DND-41 (cell line): ENCODE data around the gene SPECC1.
"Not testable (repeated sequence)": the region's sequence is repeated elsewhere in the genome, so short reads cannot be mapped to it uniquely, and the experiment has no call there.

Experiments used
- ATAC-seq: fragments of 200-7000 bp; cut with Tn5 transposase; 3 replicates; pipeline ENCODE4 v1.9.1; 2021; ENCODE audit warnings: low read depth; ENCODE audit not compliant: insufficient read depth
- DNase-seq: peaks from one replicate; pipeline ENCODE4 v3.0.0-alpha.2; 2020
- H2AFZ ChIP-seq: 2 replicates; pipeline ENCODE4 v1.6.0; 2012; ENCODE audit warnings: low read depth, low read length
- H3K27ac ChIP-seq: 2 replicates; pipeline ENCODE4 v1.5.1; 2012; ENCODE audit warnings: low read length, inconsistent platforms
- H3K27me3 ChIP-seq: fragments of 200-600 bp; sonication (generic); 2 replicates; pipeline ENCODE4 v1.6.0; 2012; ENCODE audit warnings: low read length, mild to moderate bottlenecking, inconsistent platforms; ENCODE audit not compliant: insufficient read depth, poor library complexity
- H3K36me3 ChIP-seq: 2 replicates; pipeline ENCODE4 v1.5.1; 2012; ENCODE audit warnings: low read length, inconsistent platforms; ENCODE audit not compliant: insufficient read depth
- H3K4me1 ChIP-seq: 2 replicates; pipeline ENCODE4 v1.5.1; 2012; ENCODE audit warnings: mild to moderate bottlenecking, low read length; ENCODE audit not compliant: insufficient read depth
- H3K4me2 ChIP-seq: 2 replicates; pipeline ENCODE4 v1.6.0; 2012; ENCODE audit warnings: mild to moderate bottlenecking, moderate library complexity, low read length, inconsistent platforms; ENCODE audit not compliant: insufficient read depth
- H3K4me3 ChIP-seq, 2 experiments: fragments of 200-600 bp in 1 of 2; shearing (Covaris generic) in 1 of 2; 2 replicates each; pipeline ENCODE4 v1.5.1; 2012 to 2016; ENCODE audit warnings: inconsistent platforms in 2 of 2, low read length in 2 of 2, mild to moderate bottlenecking in 2 of 2, low read depth in 1 of 2, moderate library complexity in 1 of 2
- H3K79me2 ChIP-seq: 2 replicates; pipeline ENCODE4 v1.6.0; 2012; ENCODE audit warnings: low read length, inconsistent platforms; ENCODE audit not compliant: insufficient read depth
- H3K9ac ChIP-seq: 2 replicates; pipeline ENCODE4 v1.6.0; 2012; ENCODE audit warnings: low read depth, mild to moderate bottlenecking, inconsistent platforms, low read length, moderate library complexity
- H3K9me3 ChIP-seq: 2 replicates; pipeline ENCODE4 v1.5.1; 2012; ENCODE audit warnings: low read length, moderate library complexity, mild to moderate bottlenecking, inconsistent platforms; ENCODE audit not compliant: insufficient read depth, severe bottlenecking
- H4K20me1 ChIP-seq: 2 replicates; pipeline ENCODE4 v1.6.0; 2012; ENCODE audit warnings: low read length; ENCODE audit not compliant: insufficient read depth
- CTCF ChIP-seq: IDR thresholded peaks from 2 replicates; pipeline ENCODE4 v1.5.1; 2012; ENCODE audit warnings: borderline replicate concordance, low read length, moderate library complexity, mild to moderate bottlenecking; ENCODE audit not compliant: poor library complexity, severe bottlenecking; ENCODE audit errors: extremely low read depth
- EZH2 ChIP-seq: IDR thresholded peaks from 3 replicates; pipeline ENCODE4 v1.6.1; 2012; ENCODE audit warnings: borderline replicate concordance, low read depth, mild to moderate bottlenecking, moderate library complexity, low read length, inconsistent platforms; ENCODE audit not compliant: severe bottlenecking

Gene SPECC1

DNA sequence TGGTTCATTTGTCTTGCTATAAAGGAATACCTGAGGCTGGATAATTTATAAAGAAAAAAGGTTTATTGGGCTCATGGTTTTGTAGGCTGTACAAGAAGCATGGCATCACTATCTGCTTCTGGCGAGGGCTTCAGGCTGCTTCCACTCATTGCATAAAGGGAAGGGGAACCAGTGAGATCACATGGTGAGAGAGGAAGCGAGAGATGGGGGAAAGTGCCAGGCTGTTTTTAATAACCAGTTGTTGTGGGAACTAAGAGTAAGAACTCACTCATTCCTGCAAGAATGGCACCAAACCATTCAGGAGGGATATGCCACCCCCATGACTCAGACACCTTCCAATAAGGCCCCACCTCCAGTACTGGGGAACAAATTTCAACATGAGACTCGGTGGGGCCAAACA is 24.3 kb downstream of the SPECC1 start:
- Histone ChIP-seq H3K27ac (no peak overlapping the region), H3K9ac (no peak overlapping the region), H3K27me3 (peaks cover 6% of the 10 kb centered on the region), H3K4me1 (no peaks in the 10 kb centered on the region), H3K4me2 (no peak overlapping the region), H2AFZ (no peak overlapping the region), H4K20me1 (no peaks in the 10 kb centered on the region), H3K4me3 (no peak overlapping the region), H3K9me3 (no peaks in the 10 kb centered on the region), H3K79me2 (no peaks in the 10 kb centered on the region), H3K36me3 (no peaks in the 10 kb centered on the region)
- no peak for DNase-seq
- TF ChIP-seq CTCF (no peak), EZH2 (no peak)
- no peak for ATAC-seq

GRCh38 chr17:20035501-20035900 is 26.3 kb downstream of the SPECC1 start:
- Histone ChIP-seq H3K27me3 (peaks cover 4% of the 10 kb centered on the region), H4K20me1 (no peaks in the 10 kb centered on the region), H3K79me2 (no peaks in the 10 kb centered on the region), H3K4me1 (no peaks in the 10 kb centered on the region), H3K27ac (no peak overlapping the region), H3K9me3 (no peaks in the 10 kb centered on the region), H3K9ac (no peak overlapping the region), H3K36me3 (no peaks in the 10 kb centered on the region), H3K4me2 (no peak overlapping the region), H2AFZ (no peak overlapping the region), H3K4me3 (no peak overlapping the region)
- DNase-seq (no peak), ATAC-seq (no peak)
- TF ChIP-seq CTCF (no peak), EZH2 (no peak)

GRCh38 chr17:20037286-20037685 is 28.1 kb downstream of the SPECC1 start:
- H3K4me3 ChIP-seq, H3K27ac ChIP-seq, H3K79me2 ChIP-seq, H3K4me1 ChIP-seq, H3K36me3 ChIP-seq, DNase-seq, H2AFZ ChIP-seq, H3K4me2 ChIP-seq, H3K9ac ChIP-seq, H3K9me3 ChIP-seq, H4K20me1 ChIP-seq, H3K27me3 ChIP-seq, ATAC-seq: not testable (repeated sequence)

DNA sequence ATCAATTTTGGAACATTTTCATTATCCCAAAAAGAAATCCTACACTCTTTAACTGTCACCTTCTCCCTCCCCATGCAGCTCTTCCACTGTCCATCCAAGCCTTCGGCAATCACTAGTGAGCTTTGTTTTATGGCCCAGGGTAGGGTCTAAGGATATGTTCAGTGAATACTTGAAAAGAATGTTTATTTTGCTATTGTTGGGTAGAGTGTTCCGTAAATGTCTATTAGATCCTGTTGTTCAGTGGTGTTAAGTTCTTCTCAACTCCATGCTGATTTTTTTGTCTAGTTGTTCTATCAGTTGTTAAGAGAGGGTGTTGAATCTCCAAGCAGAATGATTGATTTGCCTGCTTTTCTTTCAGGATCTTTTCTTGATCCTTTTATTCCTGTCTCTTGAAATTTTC is 29.9 kb downstream of the SPECC1 start:
- Histone ChIP-seq H4K20me1 (no peaks in the 10 kb centered on the region), H3K27ac (no peak overlapping the region), H3K4me3 (no peak overlapping the region), H3K79me2 (no peaks in the 10 kb centered on the region), H3K4me2 (no peak overlapping the region), H2AFZ (no peak overlapping the region), H3K4me1 (no peaks in the 10 kb centered on the region), H3K27me3 (peaks cover 5% of the 10 kb centered on the region), H3K9ac (no peak overlapping the region), H3K9me3 (no peaks in the 10 kb centered on the region), H3K36me3 (no peaks in the 10 kb centered on the region)
- ATAC-seq (no peak), DNase-seq (no peak)
- TF ChIP-seq EZH2: no peak
- TF ChIP-seq CTCF: no peak
